Epithelial cell of esophagus (primary cell): ENCODE results near the gene TMEM94.
A peak's percentile ranks its signal among the peaks of the same experiment; 100 is the strongest.

Experiments used
- DNase-seq: peaks from one replicate; pipeline ENCODE4 v3.0.0; 2010; ENCODE audit warnings: low read depth
- H3K4me3 ChIP-seq: 2 replicates; pipeline ENCODE4 v1.5.1; 2011; ENCODE audit warnings: mild to moderate bottlenecking, low read length, control low read depth
- TF ChIP-seq, protein P1 (sequence below): IDR thresholded peaks from 2 replicates; pipeline ENCODE4 v1.5.1; 2011; ENCODE audit warnings: low read depth, mild to moderate bottlenecking, low read length, control low read depth, inconsistent platforms; ENCODE audit not compliant: insufficient read depth; ENCODE audit errors: missing control alignments

The TMEM94 gene

GRCh38 chr17:75472119-75472518 lies 15.7 kb downstream of the TMEM94 start:
- no peak overlapping the region for H3K4me3 ChIP-seq
- TF ChIP-seq, protein P1, sequence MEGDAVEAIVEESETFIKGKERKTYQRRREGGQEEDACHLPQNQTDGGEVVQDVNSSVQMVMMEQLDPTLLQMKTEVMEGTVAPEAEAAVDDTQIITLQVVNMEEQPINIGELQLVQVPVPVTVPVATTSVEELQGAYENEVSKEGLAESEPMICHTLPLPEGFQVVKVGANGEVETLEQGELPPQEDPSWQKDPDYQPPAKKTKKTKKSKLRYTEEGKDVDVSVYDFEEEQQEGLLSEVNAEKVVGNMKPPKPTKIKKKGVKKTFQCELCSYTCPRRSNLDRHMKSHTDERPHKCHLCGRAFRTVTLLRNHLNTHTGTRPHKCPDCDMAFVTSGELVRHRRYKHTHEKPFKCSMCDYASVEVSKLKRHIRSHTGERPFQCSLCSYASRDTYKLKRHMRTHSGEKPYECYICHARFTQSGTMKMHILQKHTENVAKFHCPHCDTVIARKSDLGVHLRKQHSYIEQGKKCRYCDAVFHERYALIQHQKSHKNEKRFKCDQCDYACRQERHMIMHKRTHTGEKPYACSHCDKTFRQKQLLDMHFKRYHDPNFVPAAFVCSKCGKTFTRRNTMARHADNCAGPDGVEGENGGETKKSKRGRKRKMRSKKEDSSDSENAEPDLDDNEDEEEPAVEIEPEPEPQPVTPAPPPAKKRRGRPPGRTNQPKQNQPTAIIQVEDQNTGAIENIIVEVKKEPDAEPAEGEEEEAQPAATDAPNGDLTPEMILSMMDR, result no peak
- peak; percentile 67 for DNase-seq

DNA sequence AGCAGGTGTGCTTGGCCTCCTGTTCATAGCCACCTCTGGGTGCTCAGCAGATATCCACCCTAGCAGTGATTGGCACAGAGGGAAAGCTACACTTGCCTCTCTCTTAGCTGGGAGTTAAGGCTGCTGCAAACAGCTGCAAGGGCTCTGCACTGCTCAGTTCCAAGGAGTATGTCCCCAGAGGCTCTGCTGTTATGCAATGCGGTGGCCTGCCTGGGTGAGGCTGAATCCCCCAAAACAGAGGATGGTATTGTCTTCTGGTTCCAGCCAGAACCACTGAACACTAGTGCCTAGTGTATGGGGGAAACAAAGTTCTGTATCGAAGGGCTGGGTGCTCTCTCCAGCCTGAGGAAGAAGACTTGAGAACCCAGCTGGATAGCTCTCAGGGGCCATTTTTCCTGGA lies 16.8 kb downstream of the TMEM94 start:
- TF ChIP-seq, protein P1, result no peak
- H3K4me3 ChIP-seq, result no peak overlapping the region
- DNase-seq, result no peak

DNA sequence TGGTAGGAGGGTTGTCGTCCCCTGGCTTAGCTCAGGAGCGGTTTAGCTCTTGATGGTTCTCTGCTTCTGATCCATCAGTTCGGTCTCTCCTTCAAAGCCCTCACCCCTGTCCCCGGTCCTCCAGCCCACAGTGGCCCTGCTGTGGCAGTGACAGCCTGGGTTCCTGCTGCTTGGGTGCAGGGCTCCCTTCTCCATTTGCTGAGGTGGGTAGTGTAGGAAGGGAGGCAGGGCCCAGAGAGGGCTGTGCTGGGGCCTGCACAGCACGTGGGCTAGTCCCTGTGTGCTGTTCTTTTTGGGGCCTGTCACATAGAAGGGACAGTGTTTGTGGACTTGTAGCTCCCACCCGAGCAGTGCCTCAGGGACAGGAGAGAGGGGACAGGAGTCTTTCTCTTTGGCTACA lies 18.3 kb downstream of the TMEM94 start:
- H3K4me3 ChIP-seq, result no peak overlapping the region
- DNase-seq, result no peak
- TF ChIP-seq, protein P1, result no peak

- no peak overlapping the region for H3K4me3 ChIP-seq
- DNase-seq, result peak; percentile 32
- TF ChIP-seq, protein P1, result no peak
Measured at GRCh38 chr17:75475144-75475835, 18.9 kb downstream of the TMEM94 start.

DNA sequence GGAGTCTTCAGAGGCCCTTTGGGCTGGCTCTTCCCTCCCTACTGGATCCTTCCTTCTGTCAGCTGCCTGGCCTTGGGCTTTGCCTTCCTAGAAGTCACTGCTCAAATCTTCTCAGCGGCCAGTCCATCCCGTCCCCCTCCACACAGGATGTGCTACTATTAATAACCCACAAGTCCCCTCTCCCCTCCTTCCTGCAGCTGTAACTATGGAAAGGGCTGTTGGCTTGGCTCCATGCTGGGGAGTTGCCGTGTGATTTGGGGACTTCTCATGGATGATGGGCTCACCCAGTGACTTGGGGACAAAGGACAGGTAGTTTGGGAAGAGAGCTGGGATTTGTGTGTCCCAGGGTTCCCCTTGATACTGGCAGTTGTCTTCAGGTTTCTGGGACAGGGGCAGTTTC lies 19.4 kb downstream of the TMEM94 start:
- TF ChIP-seq, protein P1, result no peak
- no peak for DNase-seq
- H3K4me3 ChIP-seq, result no peak overlapping the region

DNA sequence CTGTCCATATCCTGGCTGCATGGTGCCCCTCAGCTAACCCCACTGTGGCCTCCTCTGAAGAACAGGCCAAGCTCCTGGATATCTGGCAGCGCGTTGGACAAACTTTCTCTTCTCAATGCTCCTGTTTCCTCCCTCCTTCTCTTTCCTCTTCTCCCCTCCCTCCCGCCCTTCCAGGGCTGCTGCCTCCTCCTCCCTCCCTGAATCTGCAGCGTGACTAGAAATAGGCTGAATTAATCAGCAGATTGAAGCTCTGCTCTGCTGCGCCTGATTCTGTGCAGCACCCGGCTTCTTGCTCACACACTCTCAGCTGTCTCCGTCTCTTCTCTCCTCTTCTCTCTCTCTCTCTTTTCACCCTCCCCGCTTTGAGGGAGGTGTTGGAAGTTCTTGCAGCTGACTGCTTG lies 19.8 kb downstream of the TMEM94 start:
- no peak for DNase-seq
- H3K4me3 ChIP-seq, result no peak overlapping the region
- TF ChIP-seq, protein P1, result no peak
